ENCODE measurements around the gene GAB2.

DNA sequence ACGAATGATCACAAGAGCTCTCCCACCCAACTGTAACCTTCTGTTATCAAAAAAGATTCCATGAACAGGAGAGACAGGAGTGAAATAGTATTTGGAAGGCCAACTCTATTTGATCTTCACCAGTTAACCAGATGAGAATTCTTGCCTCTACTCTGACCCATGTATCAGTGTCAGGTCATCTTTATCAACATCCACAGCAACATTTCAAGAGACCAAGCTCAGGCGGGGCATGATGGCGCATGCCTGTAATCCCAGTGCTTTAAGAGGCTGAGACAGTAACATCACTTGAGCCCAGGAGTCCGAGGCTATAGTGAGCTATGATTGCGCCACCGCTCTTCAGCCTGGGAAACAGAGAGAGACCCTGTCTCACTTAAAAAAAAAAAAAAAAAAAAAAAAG, 62.3 kb downstream of the GAB2 start:
- TF ChIP-seq, protein P1, sequence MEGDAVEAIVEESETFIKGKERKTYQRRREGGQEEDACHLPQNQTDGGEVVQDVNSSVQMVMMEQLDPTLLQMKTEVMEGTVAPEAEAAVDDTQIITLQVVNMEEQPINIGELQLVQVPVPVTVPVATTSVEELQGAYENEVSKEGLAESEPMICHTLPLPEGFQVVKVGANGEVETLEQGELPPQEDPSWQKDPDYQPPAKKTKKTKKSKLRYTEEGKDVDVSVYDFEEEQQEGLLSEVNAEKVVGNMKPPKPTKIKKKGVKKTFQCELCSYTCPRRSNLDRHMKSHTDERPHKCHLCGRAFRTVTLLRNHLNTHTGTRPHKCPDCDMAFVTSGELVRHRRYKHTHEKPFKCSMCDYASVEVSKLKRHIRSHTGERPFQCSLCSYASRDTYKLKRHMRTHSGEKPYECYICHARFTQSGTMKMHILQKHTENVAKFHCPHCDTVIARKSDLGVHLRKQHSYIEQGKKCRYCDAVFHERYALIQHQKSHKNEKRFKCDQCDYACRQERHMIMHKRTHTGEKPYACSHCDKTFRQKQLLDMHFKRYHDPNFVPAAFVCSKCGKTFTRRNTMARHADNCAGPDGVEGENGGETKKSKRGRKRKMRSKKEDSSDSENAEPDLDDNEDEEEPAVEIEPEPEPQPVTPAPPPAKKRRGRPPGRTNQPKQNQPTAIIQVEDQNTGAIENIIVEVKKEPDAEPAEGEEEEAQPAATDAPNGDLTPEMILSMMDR (IDR thresholded peaks at IDR 0.05; ENCODE audit: borderline replicate concordance, extremely low read depth, low read length, poor library complexity, severe bottlenecking) = no peak
- no peak for TF ChIP-seq EZH2 (IDR thresholded peaks at IDR 0.05; ENCODE audit: borderline replicate concordance, low read depth, low read length, severe bottlenecking)

All from DND-41 (cell line).